HEK293T (cell line): ENCODE results near the gene ADH1C.
"Not testable (repeated sequence)": the region's sequence is repeated elsewhere in the genome, so short reads cannot be mapped to it uniquely, and the experiment has no call there.

Experiments used
- CTCF ChIA-PET: fragments of 350-600 bp; formaldehyde crosslinking; extraction: SDS; loops from one replicate; lab custom pipeline; 2021; ENCODE audit warnings: antibody characterized with exemption, inconsistent platforms; lab: Yijun Ruan, JAX
- POLR2A ChIA-PET: fragments of 350-600 bp; formaldehyde crosslinking; extraction: SDS; loops from one replicate; lab custom pipeline; 2020; ENCODE audit warnings: antibody characterized with exemption, inconsistent platforms; lab: Yijun Ruan, JAX
- DNase-seq: peaks from one replicate; pipeline ENCODE4 v3.0.0; 2012; ENCODE audit warnings: mixed read lengths; ENCODE audit errors: extremely low spot score
- ARNT ChIP-seq: fragments of 450-650 bp; IDR thresholded peaks from 2 replicates; pipeline ENCODE4 v1.6.1; 2017; ENCODE audit warnings: mild to moderate bottlenecking
- BHLHE40 ChIP-seq: fragments of 450-650 bp; IDR thresholded peaks from 2 replicates; pipeline ENCODE4 v1.6.1; 2016; ENCODE audit warnings: mild to moderate bottlenecking, moderate library complexity, borderline replicate concordance
- CTBP1 ChIP-seq: fragments of 450-650 bp; IDR thresholded peaks from 2 replicates; pipeline ENCODE4 v1.6.1; 2016; ENCODE audit warnings: borderline replicate concordance
- ELF4 ChIP-seq: fragments of 450-650 bp; IDR thresholded peaks from 2 replicates; pipeline ENCODE4 v1.6.1; 2017; ENCODE audit warnings: antibody characterized with exemption
- FOXA1 ChIP-seq: fragments of 450-650 bp; IDR thresholded peaks from 2 replicates; pipeline ENCODE4 v1.6.1; 2016; ENCODE audit warnings: mild to moderate bottlenecking
- FOXK2 ChIP-seq: fragments of 450-650 bp; IDR thresholded peaks from 2 replicates; pipeline ENCODE4 v1.6.1; 2016; ENCODE audit warnings: mild to moderate bottlenecking
- FOXM1 ChIP-seq: fragments of 450-650 bp; IDR thresholded peaks from 2 replicates; pipeline ENCODE4 v1.6.1; 2017; ENCODE audit warnings: mild to moderate bottlenecking, borderline replicate concordance
- HDGF ChIP-seq: fragments of 450-650 bp; IDR thresholded peaks from 2 replicates; pipeline ENCODE4 v1.6.1; 2017; ENCODE audit warnings: antibody characterized with exemption, borderline replicate concordance
- L3MBTL2 ChIP-seq: fragments of 450-650 bp; conservative IDR thresholded peaks from 2 replicates; pipeline ENCODE4 v1.6.1; 2016; ENCODE audit warnings: mild to moderate bottlenecking
- LEF1 ChIP-seq: fragments of 450-650 bp; IDR thresholded peaks from 2 replicates; pipeline ENCODE4 v1.6.1; 2017; ENCODE audit warnings: mild to moderate bottlenecking, borderline replicate concordance
- NFRKB ChIP-seq: fragments of 450-650 bp; IDR thresholded peaks from 2 replicates; pipeline ENCODE4 v1.6.1; 2016; ENCODE audit warnings: mild to moderate bottlenecking, moderate library complexity
- SP1 ChIP-seq: fragments of 450-650 bp; IDR thresholded peaks from 2 replicates; pipeline ENCODE4 v1.6.1; 2017
- SUZ12 ChIP-seq: fragments of 450-650 bp; IDR thresholded peaks from 2 replicates; pipeline ENCODE4 v1.6.1; 2016; ENCODE audit warnings: mild to moderate bottlenecking
- TARDBP ChIP-seq: fragments of 450-650 bp; IDR thresholded peaks from 2 replicates; pipeline ENCODE4 v1.6.1; 2016
- ZNF384 ChIP-seq: fragments of 450-650 bp; IDR thresholded peaks from 2 replicates; pipeline ENCODE4 v1.6.1; 2016
- TF ChIP-seq, protein P1 (sequence below): fragments of 450-650 bp; IDR thresholded peaks from 2 replicates; pipeline ENCODE4 v1.6.1; 2016

The ADH1C gene

DNA sequence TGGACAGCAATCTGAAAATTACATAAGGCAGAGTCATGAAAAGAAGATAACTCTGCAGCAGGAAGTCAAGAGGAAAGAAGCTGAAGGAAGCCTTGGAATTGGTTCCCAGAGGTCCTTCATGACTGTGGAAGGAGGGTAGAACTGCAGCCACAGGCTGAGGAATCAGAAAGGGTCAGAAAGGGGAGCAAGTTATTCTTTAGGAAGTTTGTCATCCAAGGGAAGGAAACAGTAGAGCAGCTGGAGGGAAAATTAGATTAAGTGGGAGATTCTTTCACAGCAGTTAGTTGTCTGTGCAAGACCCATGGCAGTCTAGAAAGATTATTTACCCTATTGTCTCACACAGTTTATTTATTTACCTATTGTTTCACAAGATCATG lies 9.3 kb upstream of the ADH1C start:
- no peak for TF ChIP-seq FOXM1
- no peak for TF ChIP-seq SUZ12
- no peak for TF ChIP-seq ZNF384
- TF ChIP-seq ARNT: no peak
- no peak for TF ChIP-seq L3MBTL2
- no peak for TF ChIP-seq SP1
- no peak for TF ChIP-seq FOXA1
- no peak for TF ChIP-seq ELF4
- TF ChIP-seq CTBP1: no peak
- TF ChIP-seq FOXK2: no peak
- no peak for TF ChIP-seq HDGF
- no peak for TF ChIP-seq LEF1
- no peak for TF ChIP-seq NFRKB
- TF ChIP-seq, protein P1, sequence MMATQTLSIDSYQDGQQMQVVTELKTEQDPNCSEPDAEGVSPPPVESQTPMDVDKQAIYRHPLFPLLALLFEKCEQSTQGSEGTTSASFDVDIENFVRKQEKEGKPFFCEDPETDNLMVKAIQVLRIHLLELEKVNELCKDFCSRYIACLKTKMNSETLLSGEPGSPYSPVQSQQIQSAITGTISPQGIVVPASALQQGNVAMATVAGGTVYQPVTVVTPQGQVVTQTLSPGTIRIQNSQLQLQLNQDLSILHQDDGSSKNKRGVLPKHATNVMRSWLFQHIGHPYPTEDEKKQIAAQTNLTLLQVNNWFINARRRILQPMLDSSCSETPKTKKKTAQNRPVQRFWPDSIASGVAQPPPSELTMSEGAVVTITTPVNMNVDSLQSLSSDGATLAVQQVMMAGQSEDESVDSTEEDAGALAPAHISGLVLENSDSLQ: no peak
- DNase-seq: no peak
- CTCF ChIA-PET: no interaction called here
- POLR2A ChIA-PET: no interaction called here

DNA sequence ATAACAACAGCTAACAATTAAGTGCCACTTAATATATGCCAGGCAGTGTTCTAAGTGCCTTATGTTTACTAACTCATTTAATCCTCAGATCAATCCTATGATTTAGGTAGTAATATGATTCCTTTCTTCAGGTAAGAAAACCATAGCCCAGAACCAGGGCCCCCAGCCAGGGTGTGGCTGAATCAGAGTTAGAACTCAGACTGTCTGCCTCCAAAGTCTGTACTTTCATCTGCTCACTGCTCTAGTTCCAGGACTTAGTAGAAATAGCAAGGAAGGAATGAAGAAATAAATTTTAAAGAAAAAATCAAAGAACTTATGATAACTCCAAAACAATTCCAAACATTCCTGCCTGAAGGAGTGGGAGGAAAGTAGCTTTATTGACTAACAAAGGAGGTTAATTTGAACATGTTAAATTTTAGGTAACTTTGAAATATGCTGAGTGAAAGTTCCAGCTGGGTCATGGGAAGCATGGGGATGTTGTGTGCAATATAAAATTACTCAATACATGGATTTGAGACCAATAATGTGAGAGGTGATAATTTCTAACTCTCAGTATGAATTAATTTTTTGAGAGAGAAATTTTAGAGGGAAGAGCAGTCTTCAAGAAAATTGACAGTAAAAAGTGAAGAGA lies 8.8 kb upstream of the ADH1C start:
- ChIA-PET CTCF (interaction anchor here (0.5 kb wide), 1 partner anchor 44 kb away, joined by 3 read pairs; no protein-coding TSS in a partner anchor), POLR2A (no interaction called here)
- DNase-seq: no peak
- TF ChIP-seq LEF1 (no peak), CTBP1 (no peak), FOXK2 (no peak), ZNF384 (no peak), L3MBTL2 (no peak), TARDBP (no peak), SUZ12 (no peak), HDGF (no peak), ARNT (no peak), ELF4 (no peak), FOXA1 (no peak), FOXM1 (no peak), SP1 (no peak), NFRKB (no peak)
- TF ChIP-seq, protein P1: no peak

DNA sequence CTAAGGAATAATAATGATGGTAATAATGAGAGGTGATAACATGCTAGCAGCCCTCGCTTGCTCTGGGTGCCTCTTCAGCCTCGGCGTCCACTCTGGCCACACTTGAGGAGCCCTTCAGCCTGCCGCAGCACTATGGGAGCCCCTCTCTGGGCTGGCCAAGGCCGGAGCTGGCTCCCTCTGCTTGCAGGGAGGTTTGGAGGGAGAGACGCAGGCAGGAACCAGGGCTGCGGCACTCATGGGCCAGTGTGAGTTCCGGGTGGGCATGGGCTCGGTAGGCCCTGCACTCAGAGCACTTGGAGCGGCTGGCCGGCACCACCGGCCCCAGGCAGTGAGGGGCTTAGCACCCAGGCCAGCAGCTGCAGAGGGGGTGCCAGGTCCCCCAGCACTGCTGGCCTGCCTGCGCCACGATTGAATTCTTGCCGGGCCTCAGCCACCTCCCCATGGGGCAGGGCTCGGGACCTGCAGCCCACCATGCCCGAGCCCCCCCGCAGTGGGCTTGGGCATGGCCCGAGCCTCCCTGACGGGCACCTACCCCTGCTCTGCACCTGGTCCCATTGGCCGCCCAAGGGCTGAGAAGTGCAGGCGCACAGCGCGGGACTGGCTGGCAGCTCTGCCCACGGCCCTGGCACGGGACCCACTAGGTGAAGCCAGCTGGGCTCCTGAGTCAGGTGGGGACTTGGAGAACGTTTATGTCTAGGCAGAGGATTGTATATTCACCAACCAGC lies 7.1 kb upstream of the ADH1C start:
- ChIA-PET CTCF (no interaction called here), POLR2A (no interaction called here)
- TF ChIP-seq BHLHE40 (no peak), SUZ12 (no peak), TARDBP (no peak), NFRKB (no peak), ARNT (no peak), SP1 (no peak), FOXK2 (no peak), FOXA1 (no peak), L3MBTL2 (no peak), HDGF (no peak), ZNF384 (no peak), ELF4 (no peak), LEF1 (no peak), FOXM1 (no peak), CTBP1 (no peak)
- TF ChIP-seq, protein P1: no peak
- no peak for DNase-seq

DNA sequence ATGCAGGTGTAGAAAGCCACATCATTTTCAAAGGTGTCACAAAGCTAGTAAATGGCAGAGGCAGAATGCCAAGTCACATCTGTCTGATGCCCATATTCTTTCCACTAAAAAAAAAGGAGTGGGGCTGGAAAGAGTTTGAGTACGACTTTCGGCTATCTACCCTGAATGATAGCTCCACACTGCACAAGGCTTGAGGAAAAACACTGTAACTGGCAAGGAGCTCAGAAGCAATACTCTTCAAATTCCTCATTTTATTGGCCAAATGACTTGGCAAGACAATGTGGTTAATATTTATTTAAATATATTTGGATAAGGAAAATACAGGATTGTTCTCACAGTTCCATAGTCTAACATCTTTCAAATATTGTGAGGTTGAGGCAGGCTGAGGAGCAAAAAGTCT lies 5.4 kb upstream of the ADH1C start:
- DNase-seq: no peak
- no peak for TF ChIP-seq ZNF384
- ChIA-PET CTCF (interaction anchor here (0.6 kb wide), 1 partner anchor 731 kb away, joined by 3 read pairs; no protein-coding TSS in a partner anchor), POLR2A (no interaction called here)

DNA sequence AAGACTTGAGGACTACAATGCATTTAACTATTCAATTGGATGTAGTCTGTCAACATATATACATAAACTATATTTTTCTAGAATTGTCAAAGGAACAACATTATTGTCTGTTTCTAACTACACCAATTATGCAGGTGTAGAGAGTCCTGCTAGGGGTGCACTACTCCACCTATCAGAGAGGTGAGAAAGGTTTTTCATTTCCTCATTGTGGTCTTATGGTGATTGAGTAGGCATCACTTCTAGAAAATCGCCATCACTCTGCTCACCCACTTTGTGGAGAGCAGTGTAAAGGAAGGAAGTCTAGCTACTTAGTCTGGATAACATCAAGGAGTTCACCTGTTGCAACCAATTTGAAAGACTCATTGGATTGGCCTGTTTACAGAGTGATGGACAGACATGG lies 4.4 kb upstream of the ADH1C start:
- CTCF ChIA-PET: no interaction called here
- no peak for DNase-seq
- TF ChIP-seq BHLHE40 (no peak), ARNT (no peak), SP1 (no peak), SUZ12 (no peak), L3MBTL2 (no peak), TARDBP (no peak), LEF1 (no peak), ZNF384 (no peak), ELF4 (no peak), FOXM1 (no peak), FOXK2 (no peak), CTBP1 (no peak), HDGF (no peak)
- POLR2A ChIA-PET: no interaction called here

DNA sequence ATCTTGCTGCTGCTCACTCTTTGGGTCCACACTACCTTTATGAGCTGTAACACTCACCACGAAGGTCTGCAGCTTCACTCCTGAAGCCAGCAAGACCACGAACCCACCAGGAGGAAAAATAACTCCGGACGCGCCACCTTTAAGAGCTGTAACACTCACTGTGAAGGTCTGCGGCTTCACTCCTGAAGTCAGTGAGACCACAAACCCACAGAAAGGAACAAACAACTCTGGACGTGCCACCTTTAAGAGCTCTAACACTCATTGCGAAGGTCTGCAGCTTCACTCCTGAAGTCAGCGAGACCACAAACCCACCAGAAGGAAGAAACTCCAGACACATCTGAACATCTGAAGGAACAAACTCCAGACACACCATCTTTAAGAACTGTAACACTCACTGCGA lies 3.6 kb upstream of the ADH1C start:
- POLR2A ChIA-PET, CTCF ChIA-PET, DNase-seq: not testable (repeated sequence)
